ENCODE measurements around the gene ZNF134.

ZNF134 gene

DNA sequence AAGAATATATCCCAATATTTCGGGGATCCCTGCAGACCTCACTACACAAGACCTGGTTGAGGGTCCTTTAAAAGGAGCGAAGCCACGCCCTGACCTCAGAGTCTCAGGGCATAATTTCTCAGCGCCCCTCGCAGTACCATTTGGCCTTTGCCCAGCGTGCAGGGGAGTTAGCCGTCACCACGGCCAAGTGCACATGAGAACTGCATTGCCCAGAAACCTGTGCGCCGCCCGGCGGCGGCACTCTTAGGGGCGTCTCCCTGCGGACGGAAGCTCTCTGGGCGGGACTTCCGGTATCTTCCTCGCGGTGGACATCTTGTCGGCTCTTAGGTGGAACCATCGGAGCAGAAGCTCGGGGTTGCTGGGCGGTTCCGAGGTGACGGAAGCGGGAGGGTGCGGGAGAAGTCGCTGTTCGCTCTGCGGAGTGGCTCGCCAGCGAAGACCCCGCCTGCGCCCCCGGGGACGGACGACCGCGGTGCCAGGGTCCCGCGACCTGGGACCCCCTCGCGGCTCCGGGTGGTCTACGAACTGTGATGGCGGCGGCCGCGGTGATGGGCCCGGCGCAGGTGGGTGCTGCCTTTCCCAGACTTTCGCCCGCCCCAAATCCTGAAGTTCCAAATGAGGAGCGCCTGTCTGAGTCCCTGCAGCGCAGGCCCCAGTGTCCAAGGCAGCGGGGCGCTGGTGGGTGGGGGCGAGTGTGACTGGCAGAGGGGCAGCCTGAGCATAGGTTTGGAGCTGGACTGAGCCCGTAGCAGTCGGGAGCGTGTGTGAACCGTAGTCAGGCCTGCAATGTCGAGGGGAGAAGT is at the start of gene ZNF134:
ZNF134 (plus strand) TSS at position 302 of the 803 bp plus-strand sequence. CDS start 5,227 bp downstream, outside the sequence.
- peak; percentile 71 to 72 for DNase-seq (ENCODE audit: low read depth in 2 of 2)

GRCh38 chr19:57566396-57567265 is 47.4 kb upstream of the ZNF134 start:
- DNase-seq (ENCODE audit: low read depth in 2 of 2): no peak

GRCh38 chr19:57570707-57571106 is 43.3 kb upstream of the ZNF134 start:
- DNase-seq (ENCODE audit: low read depth in 2 of 2): no peak

DNA sequence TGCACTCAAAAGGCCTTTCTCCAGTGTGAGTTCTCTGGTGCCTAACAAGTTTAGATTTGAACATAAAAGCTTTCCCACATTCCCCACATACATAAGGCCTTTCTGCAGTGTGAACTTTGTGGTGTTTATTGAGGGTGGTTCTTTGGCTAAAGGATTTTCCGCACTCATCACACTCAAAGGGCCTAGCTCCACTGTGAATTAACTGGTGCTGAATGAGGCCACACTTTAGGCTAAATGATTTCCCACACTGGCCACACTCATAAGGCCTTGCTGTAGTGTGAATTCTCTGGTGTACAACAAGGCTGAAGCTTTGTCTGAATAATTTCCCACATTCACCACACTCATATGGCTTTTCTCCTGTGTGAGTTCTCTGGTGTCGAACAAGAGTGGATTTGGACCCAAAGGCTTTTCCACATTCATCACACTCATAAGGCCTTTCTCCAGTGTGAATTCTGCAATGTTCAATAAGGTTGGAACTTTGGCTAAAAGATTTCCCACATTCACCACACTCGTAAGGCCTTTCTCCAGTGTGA is 41.6 kb upstream of the ZNF134 start:
- DNase-seq (ENCODE audit: low read depth in 2 of 2): no peak

- no peak for DNase-seq (ENCODE audit: low read depth in 2 of 2)
Measured at GRCh38 chr19:57576661-57577060, 37.4 kb upstream of the ZNF134 start.

- DNase-seq (ENCODE audit: low read depth in 2 of 2): peak; percentile 96
Measured at GRCh38 chr19:57578487-57579205, 35.4 kb upstream of the ZNF134 start, which contains the start of gene ZNF416. TSS of gene ZNF416 (minus strand) at chr19:57578911. CDS start at chr19:57578704, 207 bp downstream.

DNA sequence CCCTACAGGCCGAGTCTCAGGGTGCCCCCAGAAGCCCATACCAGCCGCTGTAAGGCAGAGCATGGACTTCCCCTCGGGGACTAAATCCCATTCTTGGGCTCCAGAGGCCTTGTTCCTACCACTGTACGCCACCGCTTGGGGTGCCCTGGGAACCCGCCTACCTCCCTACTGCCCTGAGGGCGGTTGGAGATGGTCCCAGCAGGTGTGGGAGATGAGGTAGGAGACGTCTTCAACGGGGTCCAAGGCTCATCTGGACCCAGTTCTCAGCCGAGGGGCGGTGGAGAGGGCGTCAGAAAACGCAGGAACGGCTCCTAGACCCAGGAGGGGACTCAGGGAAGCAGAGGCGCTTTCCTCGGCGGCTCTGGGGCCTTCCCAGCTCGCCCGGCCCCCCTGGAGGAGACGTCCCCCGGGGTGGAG is 30.9 kb upstream of the ZNF134 start:
- DNase-seq (ENCODE audit: low read depth in 2 of 2): no peak

DNA sequence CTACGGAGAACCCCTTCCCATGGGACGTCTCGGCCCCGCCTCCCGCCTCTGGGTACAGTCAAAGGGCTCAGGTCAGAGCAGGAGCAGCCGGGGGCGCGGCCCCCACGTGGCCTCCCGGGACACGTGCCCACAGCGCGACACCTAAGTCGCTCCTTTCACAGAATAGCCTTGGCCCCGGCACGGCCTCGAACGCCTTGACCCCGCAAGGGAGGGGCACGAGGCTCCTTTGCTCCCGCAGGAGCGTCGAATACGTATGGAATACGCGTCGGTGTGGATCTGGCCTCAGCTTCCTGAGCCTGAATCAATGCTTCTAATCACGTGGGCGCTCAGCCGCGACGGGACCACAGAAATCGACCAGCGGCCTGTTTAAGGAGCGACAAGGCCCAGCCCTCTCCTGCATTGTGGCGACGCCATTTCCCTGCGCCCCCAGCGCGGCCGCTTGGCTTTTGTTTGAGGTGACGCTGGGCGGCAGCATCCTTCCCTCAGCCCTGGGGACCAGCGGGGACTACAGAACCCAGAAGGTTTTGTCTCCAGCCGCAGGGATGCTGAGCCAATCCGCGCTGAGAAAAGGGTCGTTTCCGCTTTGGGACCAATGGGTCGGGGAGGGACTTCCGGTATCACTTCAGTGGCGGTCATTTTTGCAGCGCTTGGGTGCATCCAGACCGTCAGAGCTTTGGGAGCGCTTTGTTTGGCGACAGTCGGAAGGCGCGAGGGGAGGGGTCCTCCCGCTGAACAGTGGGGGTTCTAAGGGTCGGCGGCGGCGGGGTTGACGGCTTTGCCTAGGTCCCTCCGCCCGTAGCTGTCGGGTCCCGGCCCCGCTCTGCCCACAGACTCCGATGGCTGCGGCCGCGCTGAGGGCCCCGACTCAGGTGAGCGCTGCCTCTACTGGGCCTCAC is 30.3 kb upstream of the ZNF134 start, which contains the start of gene ZIK1:
ZIK1 (plus strand) TSS at position 625 of the 896 bp plus-strand sequence; CDS start at position 837, 212 bp downstream.
- peak; percentile 86 to 89 for DNase-seq (ENCODE audit: low read depth in 2 of 2)

DNA sequence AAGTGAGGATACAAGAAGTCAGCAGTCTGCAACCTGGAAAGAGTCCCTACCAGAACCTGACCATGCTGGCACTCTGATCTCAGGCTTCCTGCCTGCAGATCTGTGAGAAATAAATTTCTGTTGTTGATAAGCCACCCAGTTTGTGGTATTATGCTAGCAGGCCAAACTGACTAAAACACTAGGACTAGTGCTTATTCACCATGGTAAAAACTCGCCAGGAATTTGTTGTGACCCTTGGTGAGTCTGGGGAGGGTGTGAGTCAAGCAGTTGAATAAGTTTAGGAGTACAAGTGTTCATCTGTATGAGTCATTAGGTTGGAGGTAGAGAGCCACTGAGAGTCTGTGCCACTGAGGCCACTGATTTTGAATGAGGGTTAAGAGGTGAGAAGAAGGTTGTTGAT is 26.5 kb upstream of the ZNF134 start:
- no peak for DNase-seq (ENCODE audit: low read depth in 2 of 2)

GRCh38 chr19:57599377-57599760 is 14.7 kb upstream of the ZNF134 start:
- no peak for DNase-seq (ENCODE audit: low read depth in 2 of 2)

DNA sequence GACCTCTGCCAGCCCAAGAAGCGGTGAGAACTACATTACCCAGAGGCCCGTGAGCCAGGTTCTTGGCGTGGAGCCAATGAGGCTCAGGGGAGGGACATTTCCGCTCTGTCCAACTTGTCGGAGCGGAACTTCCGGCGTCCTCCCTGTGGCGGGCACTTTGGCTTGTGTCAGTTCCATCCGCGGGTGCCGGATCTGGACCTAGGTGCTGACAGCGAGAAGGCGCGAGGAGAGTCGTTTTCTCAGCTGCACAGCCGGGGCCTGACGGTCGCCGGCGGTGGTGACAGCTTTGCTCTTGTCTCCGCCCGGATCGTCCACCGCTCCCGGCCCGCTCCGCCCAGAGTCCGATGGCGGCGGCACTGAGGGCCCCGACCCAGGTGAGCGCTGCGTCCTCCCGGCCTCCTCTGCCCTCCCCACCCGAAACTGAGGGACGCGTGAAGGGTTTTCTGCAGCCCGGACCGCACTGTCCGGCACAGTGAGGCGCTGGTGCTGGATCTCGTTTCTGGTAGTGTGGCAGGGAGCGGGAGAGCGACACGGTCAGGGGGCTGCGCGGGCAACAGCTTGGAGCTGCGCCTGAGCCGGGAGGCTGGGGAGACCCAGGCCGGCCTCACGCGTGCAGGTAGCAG is 14.2 kb upstream of the ZNF134 start, which contains the start of gene ZNF530:
ZNF530 (plus strand) TSS at position 125 of the 623 bp plus-strand sequence. CDS start 4,461 bp downstream, outside the sequence.
- peak; percentile 81 to 82 for DNase-seq (ENCODE audit: low read depth in 2 of 2)

DNA sequence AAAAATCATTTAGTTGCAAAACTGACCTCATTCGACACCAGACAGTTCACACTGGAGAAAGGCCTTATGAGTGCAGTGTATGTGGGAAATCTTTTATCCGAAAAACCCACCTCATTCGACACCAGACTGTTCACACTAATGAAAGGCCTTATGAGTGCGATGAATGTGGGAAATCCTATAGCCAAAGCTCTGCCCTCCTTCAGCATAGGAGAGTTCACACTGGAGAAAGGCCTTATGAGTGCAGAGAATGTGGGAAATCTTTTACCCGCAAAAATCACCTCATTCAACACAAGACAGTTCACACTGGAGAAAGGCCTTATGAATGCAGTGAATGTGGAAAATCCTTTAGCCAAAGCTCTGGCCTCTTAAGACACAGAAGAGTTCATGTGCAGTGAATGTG is 7.1 kb upstream of the ZNF134 start:
- DNase-seq (ENCODE audit: low read depth in 2 of 2): no peak

GRCh38 chr19:57611113-57611512 is 2.9 kb upstream of the ZNF134 start:
- DNase-seq (ENCODE audit: low read depth in 2 of 2): no peak

GRCh38 chr19:57615346-57615745 is 1.3 kb downstream of the ZNF134 start:
- DNase-seq (ENCODE audit: low read depth in 2 of 2): no peak

GRCh38 chr19:57620673-57621348 is 6.8 kb downstream of the ZNF134 start:
- DNase-seq (ENCODE audit: low read depth in 2 of 2): no peak

DNA sequence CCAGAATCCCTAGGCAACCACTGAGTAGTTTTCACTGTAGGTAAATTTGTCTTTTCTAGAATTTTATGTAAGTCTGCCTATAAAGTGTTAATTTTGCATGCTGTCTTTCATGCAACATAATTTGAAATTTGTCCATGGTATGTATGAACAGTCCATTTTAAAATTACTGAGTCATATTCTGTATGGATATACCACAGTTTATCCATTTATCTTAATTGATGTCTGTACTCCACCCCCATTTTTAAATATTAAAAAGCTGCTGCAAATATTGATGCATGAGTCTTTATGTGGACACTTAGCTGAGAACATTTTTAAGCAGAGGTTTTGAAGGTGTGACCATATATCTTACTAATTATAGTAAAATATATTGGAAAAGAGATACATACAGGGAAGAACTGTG is 9.0 kb downstream of the ZNF134 start:
- DNase-seq (ENCODE audit: low read depth in 2 of 2): no peak

DNA sequence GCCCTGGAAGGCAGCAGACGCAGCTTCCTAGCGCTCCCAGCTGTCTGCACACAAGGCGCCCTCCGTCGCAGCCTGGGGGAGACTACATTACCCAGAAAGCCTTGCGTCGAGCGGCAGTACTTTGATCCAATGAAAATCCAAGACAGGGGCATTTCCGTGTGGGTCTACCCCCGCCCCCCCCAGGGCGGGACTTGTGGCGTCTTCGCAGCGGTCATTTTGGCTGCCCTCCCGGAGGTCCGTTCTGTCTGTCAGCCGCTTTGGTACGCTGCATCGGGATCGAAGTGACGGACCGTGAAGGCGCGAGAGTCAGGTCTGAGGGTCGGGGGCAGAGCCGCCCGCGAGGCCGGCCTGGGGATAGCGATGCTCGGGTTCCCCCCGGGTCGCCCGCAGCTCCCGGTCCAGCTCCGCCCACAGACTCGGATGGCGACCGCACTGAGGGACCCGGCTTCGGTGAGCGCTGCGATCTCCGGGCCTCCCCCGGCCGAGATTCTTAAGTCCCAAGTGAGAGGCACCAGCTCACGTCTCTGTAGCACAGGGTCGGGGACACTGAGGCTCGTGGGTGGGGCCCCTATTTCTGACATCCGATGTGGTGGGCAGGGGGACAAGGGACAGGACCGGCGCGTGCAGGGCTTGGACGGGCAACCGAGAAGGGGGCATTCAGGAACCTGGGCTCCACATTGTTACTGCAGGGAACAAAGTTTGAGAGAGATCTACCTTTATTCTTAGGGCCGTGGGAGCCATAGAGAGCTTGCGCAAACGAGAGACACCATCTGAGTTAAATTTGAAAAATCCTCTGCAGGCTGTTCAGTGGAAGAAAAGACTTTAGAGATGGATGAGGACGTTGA is 19.2 kb downstream of the ZNF134 start, which contains the start of gene ZNF211:
ZNF211 (plus strand) TSS at position 182 of the 845 bp plus-strand sequence; CDS start at position 361, 179 bp downstream.
- peak; percentile 89 for DNase-seq (ENCODE audit: low read depth in 2 of 2)

- no peak for DNase-seq (ENCODE audit: low read depth in 2 of 2)
Measured at GRCh38 chr19:57633832-57634131, 19.7 kb downstream of the ZNF134 start.
